ENCODE results near the gene PKD1. TPM values are rescaled to one million over a fixed set of nuclear protein-coding genes. Genes with fewer than 3 reads are reported as not detected.

Gene PKD1
- total RNA-seq, 1 donor = 180 TPM

GRCh38 chr16:2064368-2064945 is 71.2 kb downstream of the PKD1 start:
- H3K9me3 ChIP-seq (ENCODE audit: low read depth, low read length) = no peaks in the 10 kb centered on the region
- no peaks in the 10 kb centered on the region for H4K20me1 ChIP-seq (ENCODE audit: insufficient read depth, low read length)
- H3K79me2 ChIP-seq (ENCODE audit: insufficient read depth, low read length) = no peaks in the 10 kb centered on the region
- H3K36me3 ChIP-seq (ENCODE audit: insufficient read depth, low read length) = peaks cover 43% of the 10 kb centered on the region
- H3K4me3 ChIP-seq (ENCODE audit: insufficient read depth, low read length) = no peak overlapping the region
- no peaks in the 10 kb centered on the region for H3K27me3 ChIP-seq (ENCODE audit: insufficient read depth, low read length)
- no peak for TF ChIP-seq CTCF (IDR thresholded peaks at IDR 0.05; ENCODE audit: extremely low read depth, low read depth, low read length)
- H3K4me2 ChIP-seq (ENCODE audit: insufficient read depth, low read length) = no peak overlapping the region
- DNase-seq (ENCODE audit: insufficient read length, low spot score, missing footprints) = no peak
- H2AFZ ChIP-seq (ENCODE audit: low read length) = no peak overlapping the region
- H3K4me1 ChIP-seq (ENCODE audit: insufficient read depth, low read length) = no peaks in the 10 kb centered on the region
- H3K27ac ChIP-seq (ENCODE audit: low read depth, low read length) = no peak overlapping the region

- no peak overlapping the region for H3K4me3 ChIP-seq (ENCODE audit: insufficient read depth, low read length)
Observed at GRCh38 chr16:2063861-2064260, 71.8 kb downstream of the PKD1 start.

GRCh38 chr16:2062801-2063200 is 72.9 kb downstream of the PKD1 start:
- H4K20me1 ChIP-seq (ENCODE audit: insufficient read depth, low read length) = no peaks in the 10 kb centered on the region
- no peak overlapping the region for H3K4me2 ChIP-seq (ENCODE audit: insufficient read depth, low read length)
- no peaks in the 10 kb centered on the region for H3K27me3 ChIP-seq (ENCODE audit: insufficient read depth, low read length)
- peaks cover 40% of the 10 kb centered on the region for H3K36me3 ChIP-seq (ENCODE audit: insufficient read depth, low read length)
- no peak overlapping the region for H3K27ac ChIP-seq (ENCODE audit: low read depth, low read length)
- no peaks in the 10 kb centered on the region for H3K9me3 ChIP-seq (ENCODE audit: low read depth, low read length)
- H3K4me1 ChIP-seq (ENCODE audit: insufficient read depth, low read length) = no peaks in the 10 kb centered on the region
- no peak for TF ChIP-seq CTCF (IDR thresholded peaks at IDR 0.05; ENCODE audit: extremely low read depth, low read depth, low read length)
- H3K79me2 ChIP-seq (ENCODE audit: insufficient read depth, low read length) = no peaks in the 10 kb centered on the region
- H2AFZ ChIP-seq (ENCODE audit: low read length) = no peak overlapping the region
- DNase-seq (ENCODE audit: insufficient read length, low spot score, missing footprints) = no peak
- H3K4me3 ChIP-seq (ENCODE audit: insufficient read depth, low read length) = no peak overlapping the region

More at GRCh38 chr16:2063861-2064260, 71.8 kb downstream of the PKD1 start:
- no peaks in the 10 kb centered on the region for H3K27me3 ChIP-seq (ENCODE audit: insufficient read depth, low read length)
- no peak for DNase-seq (ENCODE audit: insufficient read length, low spot score, missing footprints)
- H3K4me1 ChIP-seq (ENCODE audit: insufficient read depth, low read length) = no peaks in the 10 kb centered on the region
- no peak for TF ChIP-seq CTCF (IDR thresholded peaks at IDR 0.05; ENCODE audit: extremely low read depth, low read depth, low read length)
- H4K20me1 ChIP-seq (ENCODE audit: insufficient read depth, low read length) = no peaks in the 10 kb centered on the region
- peaks cover 41% of the 10 kb centered on the region for H3K36me3 ChIP-seq (ENCODE audit: insufficient read depth, low read length)
- no peaks in the 10 kb centered on the region for H3K79me2 ChIP-seq (ENCODE audit: insufficient read depth, low read length)
- H3K4me2 ChIP-seq (ENCODE audit: insufficient read depth, low read length) = no peak overlapping the region
- H3K9me3 ChIP-seq (ENCODE audit: low read depth, low read length) = no peaks in the 10 kb centered on the region
- no peak overlapping the region for H3K27ac ChIP-seq (ENCODE audit: low read depth, low read length)
- no peak overlapping the region for H2AFZ ChIP-seq (ENCODE audit: low read length)

GRCh38 chr16:2061526-2061925 is 74.2 kb downstream of the PKD1 start:
- Histone ChIP-seq H3K4me2 (ENCODE audit: insufficient read depth, low read length) (no peak overlapping the region), H3K4me3 (ENCODE audit: insufficient read depth, low read length) (no peak overlapping the region), H3K79me2 (ENCODE audit: insufficient read depth, low read length) (no peaks in the 10 kb centered on the region), H3K27me3 (ENCODE audit: insufficient read depth, low read length) (no peaks in the 10 kb centered on the region), H3K36me3 (ENCODE audit: insufficient read depth, low read length) (peaks cover 42% of the 10 kb centered on the region), H3K9me3 (ENCODE audit: low read depth, low read length) (no peaks in the 10 kb centered on the region), H2AFZ (ENCODE audit: low read length) (no peak overlapping the region), H4K20me1 (ENCODE audit: insufficient read depth, low read length) (peaks cover 2% of the 10 kb centered on the region), H3K27ac (ENCODE audit: low read depth, low read length) (no peak overlapping the region), H3K4me1 (ENCODE audit: insufficient read depth, low read length) (no peaks in the 10 kb centered on the region)
- no peak for TF ChIP-seq CTCF (IDR thresholded peaks at IDR 0.05; ENCODE audit: extremely low read depth, low read depth, low read length)
- no peak for DNase-seq (ENCODE audit: insufficient read length, low spot score, missing footprints)
